Esophagus squamous epithelium (tissue), 5 donors: Measurements from ENCODE around the gene ERRFI1. TPM values are rescaled to one million over a fixed set of nuclear protein-coding genes. Genes with fewer than 3 reads are reported as not detected.

ENCODE experiments used
- DNase-seq: peaks from one replicate; lab custom pipeline; 2025; lab: John Stamatoyannopoulos, UW
- H3K27ac ChIP-seq, 4 donors: fragments of 200-600 bp; sonication (generic); one replicate each; pipeline ENCODE4 v1.5.1; 2016 to 2019; ENCODE audit warnings: mild to moderate bottlenecking in 1 of 4
- H3K27me3 ChIP-seq, 4 donors: fragments of 200-600 bp; sonication (generic); 1 replicate in 3 of 4; 2 replicates in 1 of 4; pipeline versions ENCODE4 v1.5.1 to v1.6.0; 2017 to 2021; ENCODE audit warnings: antibody characterized with exemption in 1 of 4
- H3K36me3 ChIP-seq, 3 donors: fragments of 200-600 bp; sonication (generic); one replicate each; pipeline ENCODE4 v1.5.1; 2016 to 2019
- H3K4me1 ChIP-seq, 3 donors: fragments of 200-600 bp; sonication (generic); one replicate each; pipeline ENCODE4 v1.5.1; 2017 to 2019
- H3K4me3 ChIP-seq, 4 donors: fragments of 200-600 bp; sonication (generic); 1 replicate in 3 of 4; 2 replicates in 1 of 4; pipeline ENCODE4 v1.5.1; 2016 to 2019; ENCODE audit warnings: mild to moderate bottlenecking in 2 of 4, moderate library complexity in 1 of 4
- H3K9me3 ChIP-seq, 3 donors: fragments of 200-600 bp; sonication (generic); one replicate each; pipeline ENCODE4 v1.5.1; 2016 to 2019
- POLR2A ChIP-seq, 4 donors: fragments of 450-650 bp; IDR thresholded peaks; one replicate each; pipeline ENCODE4 v1.6.1; 2017; ENCODE audit warnings: antibody characterized with exemption in 4 of 4, mild to moderate bottlenecking in 4 of 4, moderate library complexity in 3 of 4
- WGBS, 2 donors: methylation state at CpG; one replicate each; pipeline ENCODE4 v1.1.5; 2018; 5-methylcytosine and 5-hydroxymethylcytosine counted together
- intact Hi-C: fragments of 100-400 bp; cut with DNase I; formaldehyde crosslinking; loops from one replicate; pipeline ENCODE4 v1.15.0; 2022
- total RNA-seq, 4 donors: library from RNA; depleted of rRNA; stranded (reverse); fragments of >200 nt; gene quantifications; one replicate each; pipeline ENCODE4 v1.1.0, GENCODE V29; 2016
- TF ChIP-seq, protein P1 (sequence below), 6 experiments: fragments of 450-650 bp in 4 of 6; fragments of 200-600 bp in 2 of 6; sonication (generic) in 2 of 6; IDR thresholded peaks; one replicate each; pipeline ENCODE4 v1.5.1; 2016 to 2019; ENCODE audit warnings: antibody characterized with exemption in 6 of 6, mild to moderate bottlenecking in 4 of 6, moderate library complexity in 4 of 6
- donor health status: DM: yes; HTN: yes; CAD: no.

Gene ERRFI1
- total RNA-seq, 4 donors from 2014 or later: 23.3 to 95.9 (median 49.3) TPM

DNA sequence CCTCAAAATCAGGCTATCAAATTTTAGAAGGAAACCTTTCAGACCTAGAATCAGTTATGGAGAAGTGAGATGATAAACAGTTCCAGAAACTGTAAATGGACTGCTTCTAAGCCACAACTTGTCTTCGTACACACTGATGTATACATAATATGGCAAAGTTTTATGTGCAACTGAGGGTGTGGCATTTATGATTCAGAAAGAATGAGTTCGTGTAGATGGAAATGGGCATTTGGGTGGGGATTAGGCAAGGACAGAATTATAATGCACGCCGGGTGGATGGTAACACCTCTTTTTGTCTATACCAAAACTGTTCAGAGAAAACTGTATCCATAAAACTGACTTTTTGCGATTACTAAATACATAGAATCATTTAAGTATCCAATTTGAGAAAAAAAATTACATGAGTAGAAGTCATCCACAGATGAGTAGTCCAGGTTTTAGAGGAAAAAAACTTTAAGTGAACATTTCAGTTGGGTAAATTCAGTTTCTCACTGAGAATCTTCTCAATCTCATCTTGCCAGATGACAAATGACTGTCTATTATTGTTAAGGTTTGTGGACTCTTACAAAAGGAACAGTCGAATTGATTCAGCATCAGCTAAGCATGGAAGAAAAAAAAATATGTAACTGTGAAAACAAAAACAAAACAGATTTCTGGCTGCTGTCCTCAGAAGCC is 22.5 kb downstream of the ERRFI1 start:
- DNase-seq: no peak
- intact Hi-C loops: no loop called here
- TF ChIP-seq POLR2A (IDR thresholded peaks at IDR 0.05): no peak
- TF ChIP-seq, protein P1, sequence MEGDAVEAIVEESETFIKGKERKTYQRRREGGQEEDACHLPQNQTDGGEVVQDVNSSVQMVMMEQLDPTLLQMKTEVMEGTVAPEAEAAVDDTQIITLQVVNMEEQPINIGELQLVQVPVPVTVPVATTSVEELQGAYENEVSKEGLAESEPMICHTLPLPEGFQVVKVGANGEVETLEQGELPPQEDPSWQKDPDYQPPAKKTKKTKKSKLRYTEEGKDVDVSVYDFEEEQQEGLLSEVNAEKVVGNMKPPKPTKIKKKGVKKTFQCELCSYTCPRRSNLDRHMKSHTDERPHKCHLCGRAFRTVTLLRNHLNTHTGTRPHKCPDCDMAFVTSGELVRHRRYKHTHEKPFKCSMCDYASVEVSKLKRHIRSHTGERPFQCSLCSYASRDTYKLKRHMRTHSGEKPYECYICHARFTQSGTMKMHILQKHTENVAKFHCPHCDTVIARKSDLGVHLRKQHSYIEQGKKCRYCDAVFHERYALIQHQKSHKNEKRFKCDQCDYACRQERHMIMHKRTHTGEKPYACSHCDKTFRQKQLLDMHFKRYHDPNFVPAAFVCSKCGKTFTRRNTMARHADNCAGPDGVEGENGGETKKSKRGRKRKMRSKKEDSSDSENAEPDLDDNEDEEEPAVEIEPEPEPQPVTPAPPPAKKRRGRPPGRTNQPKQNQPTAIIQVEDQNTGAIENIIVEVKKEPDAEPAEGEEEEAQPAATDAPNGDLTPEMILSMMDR (IDR thresholded peaks at IDR 0.05): no peak
- Histone ChIP-seq H3K36me3 (peaks cover 0 to 5% (median 0%) of the 10 kb centered on the region in 3 donors), H3K27ac (peak overlapping the region; percentile 84 to 95 (median 92)), H3K27me3 (no peaks in the 10 kb centered on the region), H3K4me3 (no peak overlapping the region), H3K4me1 (peaks cover 23 to 65% (median 30%) of the 10 kb centered on the region in 3 donors), H3K9me3 (no peaks in the 10 kb centered on the region)
- 43 to 63% methylated on average over 6 of the region's 6 CpGs for WGBS, 2 donors

DNA sequence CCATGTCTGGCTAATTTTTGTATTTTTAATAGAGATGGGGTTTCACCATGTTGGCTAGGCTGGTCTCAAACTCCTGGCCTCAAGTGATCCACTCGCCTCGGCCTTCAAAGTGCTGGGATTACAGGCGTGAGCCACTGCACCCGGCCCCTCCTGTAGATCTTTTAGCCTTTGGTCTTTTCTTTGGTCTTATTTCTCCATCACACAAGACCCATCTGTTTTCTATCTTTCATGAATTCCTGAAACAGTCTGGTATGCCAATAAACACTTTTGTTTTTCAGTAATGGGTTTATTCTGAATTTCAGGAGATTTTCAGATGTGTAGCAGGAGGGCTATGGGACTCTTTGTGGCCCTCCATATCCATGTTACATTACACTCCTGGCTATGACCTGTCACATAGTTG is 23.2 kb downstream of the ERRFI1 start:
- TF ChIP-seq, protein P1 (IDR thresholded peaks at IDR 0.05): no peak
- TF ChIP-seq POLR2A (IDR thresholded peaks at IDR 0.05): no peak
- peak overlapping the region; percentile 84 to 95 (median 92) for H3K27ac ChIP-seq
- H3K4me3 ChIP-seq: no peak overlapping the region
- H3K27me3 ChIP-seq: no peaks in the 10 kb centered on the region
- H3K9me3 ChIP-seq: no peaks in the 10 kb centered on the region
- DNase-seq: no peak
- H3K36me3 ChIP-seq: no peaks in the 10 kb centered on the region
- H3K4me1 ChIP-seq: peaks cover 23 to 58% (median 30%) of the 10 kb centered on the region in 3 donors
- WGBS, 2 donors: 87 to 94% methylated on average over 4 of the region's 4 CpGs
- intact Hi-C loops: no loop called here

DNA sequence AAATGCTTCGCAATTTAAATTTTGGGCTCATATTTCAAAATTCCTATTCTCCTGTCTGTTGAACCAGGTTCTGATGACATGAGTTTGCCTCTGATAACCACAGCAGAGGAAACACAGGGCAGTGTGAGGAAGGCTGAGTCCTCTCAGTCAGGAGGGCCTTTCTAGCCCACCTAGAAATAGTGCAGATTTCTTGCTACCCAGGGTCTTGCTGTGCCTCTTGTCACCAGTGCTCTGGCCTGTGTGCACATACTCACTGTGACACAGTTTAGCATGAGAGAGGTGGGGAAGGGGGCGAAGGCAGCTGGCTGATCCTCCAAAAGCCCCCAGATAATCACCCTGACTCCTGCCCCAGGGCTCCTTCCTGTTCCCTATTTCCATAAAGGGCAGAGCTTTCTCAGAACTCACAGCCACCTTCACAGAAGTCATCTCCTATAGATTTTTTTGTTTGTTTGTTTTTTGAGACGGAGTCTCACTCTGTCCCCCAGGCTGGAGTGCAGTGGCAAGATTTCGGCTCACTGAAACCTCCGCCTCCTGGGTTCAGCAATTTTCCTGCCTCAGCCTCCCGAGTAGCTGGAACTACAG is 23.7 kb downstream of the ERRFI1 start:
- no peak for TF ChIP-seq POLR2A (IDR thresholded peaks at IDR 0.05)
- TF ChIP-seq, protein P1 (IDR thresholded peaks at IDR 0.05): no peak
- Histone ChIP-seq H3K27me3 (no peaks in the 10 kb centered on the region), H3K4me3 (no peak overlapping the region), H3K9me3 (no peaks in the 10 kb centered on the region), H3K36me3 (no peaks in the 10 kb centered on the region), H3K4me1 (peaks cover 23 to 53% (median 30%) of the 10 kb centered on the region in 3 donors), H3K27ac (peak overlapping the region; percentile 84 to 95 (median 92))
- DNase-seq: no peak
- intact Hi-C loops: no loop called here
- WGBS, 2 donors: 91 to 97% methylated on average over 3 to 6 of the region's 6 CpGs

DNA sequence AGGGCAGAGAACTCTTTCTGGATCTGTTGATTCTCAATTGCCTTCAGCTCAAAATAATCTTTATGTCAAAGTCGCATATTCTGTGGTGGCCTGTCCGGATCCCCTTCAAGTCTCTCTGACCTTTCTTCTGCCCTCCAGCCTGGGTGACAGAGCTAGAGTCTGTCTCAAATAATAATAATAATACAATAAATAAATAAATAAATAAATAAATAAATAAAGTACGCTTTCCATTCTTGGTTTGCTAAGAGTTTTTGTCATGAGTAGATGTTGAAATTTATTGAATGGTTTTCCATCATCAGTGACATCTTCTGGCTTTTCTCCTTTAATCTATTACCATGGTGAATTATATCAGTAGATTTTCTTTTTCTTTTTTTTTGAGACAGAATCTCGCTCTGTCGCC is 30.7 kb downstream of the ERRFI1 start:
- Histone ChIP-seq H3K27ac (no peak overlapping the region), H3K36me3 (no peaks in the 10 kb centered on the region), H3K27me3 (no peaks in the 10 kb centered on the region), H3K4me3 (no peak overlapping the region), H3K9me3 (no peaks in the 10 kb centered on the region), H3K4me1 (no peaks in the 10 kb centered on the region)
- intact Hi-C loops: no loop called here
- no peak for TF ChIP-seq POLR2A (IDR thresholded peaks at IDR 0.05)
- no peak for DNase-seq
- WGBS, 2 donors: 93 to 99% methylated on average over 5 of the region's 5 CpGs

DNA sequence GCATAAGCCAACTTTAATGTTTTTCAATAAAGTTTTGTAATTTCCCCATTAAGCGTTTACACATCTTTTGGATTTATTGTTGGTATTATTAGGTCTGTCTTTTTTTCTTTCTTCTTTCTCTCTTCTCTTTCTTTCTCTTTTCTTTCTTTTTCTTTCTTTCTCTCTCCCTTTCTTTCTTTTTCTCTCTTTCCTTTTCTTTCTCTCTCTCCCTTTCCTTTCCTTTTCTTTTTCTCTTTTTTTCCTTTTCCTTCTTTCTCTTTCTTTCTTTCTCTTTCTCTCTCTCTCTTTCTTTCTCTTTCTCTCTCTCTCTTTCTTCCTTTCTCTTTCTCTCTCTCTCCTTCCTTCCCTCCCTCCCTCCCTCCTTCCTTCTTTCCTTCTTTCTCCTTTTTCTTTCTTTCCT is 31.3 kb downstream of the ERRFI1 start:
- Histone ChIP-seq H3K9me3 (no peaks in the 10 kb centered on the region), H3K27me3 (no peaks in the 10 kb centered on the region), H3K27ac (no peak overlapping the region), H3K36me3 (no peaks in the 10 kb centered on the region), H3K4me3 (no peak overlapping the region), H3K4me1 (no peaks in the 10 kb centered on the region)
- no peak for DNase-seq
- WGBS, 2 donors: 85 to 86% methylated on average over 1 of the region's 1 CpG
- intact Hi-C loops: no loop called here
- TF ChIP-seq, protein P1 (IDR thresholded peaks at IDR 0.05): no peak
- no peak for TF ChIP-seq POLR2A (IDR thresholded peaks at IDR 0.05)
